ENCODE results near the gene PCGF3.

Gene PCGF3, protein sequence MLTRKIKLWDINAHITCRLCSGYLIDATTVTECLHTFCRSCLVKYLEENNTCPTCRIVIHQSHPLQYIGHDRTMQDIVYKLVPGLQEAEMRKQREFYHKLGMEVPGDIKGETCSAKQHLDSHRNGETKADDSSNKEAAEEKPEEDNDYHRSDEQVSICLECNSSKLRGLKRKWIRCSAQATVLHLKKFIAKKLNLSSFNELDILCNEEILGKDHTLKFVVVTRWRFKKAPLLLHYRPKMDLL

DNA sequence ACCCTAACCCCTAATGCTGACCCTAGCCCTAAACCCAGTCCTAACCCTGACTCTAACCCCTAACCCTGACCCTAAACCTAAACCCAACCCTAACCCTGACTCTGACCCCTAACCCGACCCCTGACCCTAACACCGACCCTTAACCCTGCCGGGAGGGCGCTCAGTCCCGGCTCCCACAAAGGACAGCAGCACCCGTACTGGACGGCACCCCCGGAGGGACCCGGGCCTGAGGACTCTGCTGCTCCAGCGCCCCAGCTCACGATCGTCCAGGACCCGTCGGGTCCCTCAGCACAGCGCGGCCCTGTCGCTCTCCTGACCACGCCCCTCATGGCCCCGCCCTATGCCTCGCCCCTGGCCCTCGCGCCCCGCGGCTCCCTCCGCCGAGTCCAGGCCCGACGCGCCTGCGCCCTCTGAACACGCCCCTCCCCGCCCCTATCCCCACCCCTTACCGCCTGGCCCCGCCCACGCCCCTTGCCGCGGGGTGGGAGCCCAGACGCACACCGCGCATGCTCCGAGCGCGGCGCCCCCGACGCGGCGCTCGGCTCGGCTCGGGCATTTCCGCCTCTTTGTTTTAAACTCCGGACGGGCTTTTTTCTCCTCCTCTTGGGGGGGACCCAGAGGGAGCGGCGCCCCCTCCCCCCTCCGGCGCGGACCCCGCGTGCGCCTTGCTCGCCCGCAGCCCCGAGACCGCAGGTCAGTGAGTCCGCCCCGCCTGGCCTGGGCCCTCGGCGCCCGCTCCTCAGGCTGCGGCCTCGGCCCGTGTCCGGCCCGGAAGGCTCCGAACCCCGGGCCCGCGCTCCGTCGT is at the start of gene PCGF3:
TSS of gene PCGF3 (plus strand) at position 555 of the 805 bp plus-strand sequence. CDS start 27,849 bp downstream, outside the sequence.
- DNase-seq (ENCODE audit: low read depth), result peak; percentile 95

DNA sequence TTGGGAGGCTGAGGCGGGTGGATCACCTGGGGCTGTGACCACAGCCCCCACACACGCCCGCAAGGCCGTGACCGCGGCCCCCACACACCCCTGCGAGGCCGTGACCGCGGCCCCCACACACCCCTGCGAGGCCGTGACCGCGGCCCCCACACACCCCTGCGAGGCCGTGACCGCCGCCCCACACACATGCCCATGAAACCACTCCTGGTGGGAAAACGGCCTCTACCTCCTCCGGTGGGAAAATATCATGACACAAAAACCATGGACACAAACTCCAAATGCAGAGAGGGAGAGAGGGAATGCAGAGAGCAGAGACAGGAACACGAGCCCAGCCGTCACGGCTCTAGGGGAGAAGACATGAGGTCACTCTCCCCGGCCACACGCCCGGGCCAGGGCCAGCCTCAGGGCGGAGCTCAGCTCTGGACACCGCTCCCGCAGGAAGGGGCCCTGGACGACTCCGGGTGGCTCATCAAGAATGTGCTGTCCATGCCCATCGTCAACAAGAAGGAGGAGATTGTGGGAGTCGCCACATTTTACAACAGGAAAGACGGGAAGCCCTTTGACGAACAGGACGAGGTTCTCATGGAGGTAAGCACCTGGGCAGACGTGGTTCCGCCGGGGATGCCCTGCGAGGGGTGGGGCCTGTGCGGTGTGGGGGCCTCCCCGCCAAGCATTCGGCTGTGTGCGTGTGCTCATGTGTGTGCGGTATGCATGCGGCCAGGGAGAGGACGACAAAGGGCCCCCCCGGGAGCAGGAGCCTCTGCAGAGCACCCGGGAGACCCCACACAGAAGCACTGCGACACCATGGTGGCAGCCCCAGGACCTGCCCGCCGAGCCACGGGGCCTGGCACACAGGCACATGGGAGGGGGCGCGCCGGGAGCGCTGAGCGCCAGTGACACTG is 48.9 kb upstream of the PCGF3 start:
- DNase-seq (ENCODE audit: low read depth), result no peak

DNA sequence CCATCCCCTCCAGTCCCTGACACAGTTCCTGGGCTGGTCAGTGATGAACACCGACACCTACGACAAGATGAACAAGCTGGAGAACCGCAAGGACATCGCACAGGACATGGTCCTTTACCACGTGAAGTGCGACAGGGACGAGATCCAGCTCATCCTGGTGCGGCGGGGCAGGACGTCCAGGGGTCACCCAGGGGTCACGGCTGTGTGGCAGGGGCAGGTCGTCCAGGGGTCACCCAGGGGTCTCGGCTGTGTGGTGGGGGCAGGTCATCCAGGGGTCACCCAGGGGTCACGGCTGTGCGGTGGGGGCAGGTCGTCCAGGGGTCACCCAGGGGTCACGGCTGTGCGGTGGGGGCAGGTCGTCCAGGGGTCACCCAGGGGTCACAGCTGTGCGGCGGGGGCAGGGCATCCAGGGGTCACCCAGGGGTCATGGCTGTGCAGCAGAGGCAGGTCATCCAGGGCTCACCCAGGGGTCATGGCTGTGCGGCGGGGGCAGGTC is 48.2 kb upstream of the PCGF3 start:
- DNase-seq (ENCODE audit: low read depth), result no peak

DNA sequence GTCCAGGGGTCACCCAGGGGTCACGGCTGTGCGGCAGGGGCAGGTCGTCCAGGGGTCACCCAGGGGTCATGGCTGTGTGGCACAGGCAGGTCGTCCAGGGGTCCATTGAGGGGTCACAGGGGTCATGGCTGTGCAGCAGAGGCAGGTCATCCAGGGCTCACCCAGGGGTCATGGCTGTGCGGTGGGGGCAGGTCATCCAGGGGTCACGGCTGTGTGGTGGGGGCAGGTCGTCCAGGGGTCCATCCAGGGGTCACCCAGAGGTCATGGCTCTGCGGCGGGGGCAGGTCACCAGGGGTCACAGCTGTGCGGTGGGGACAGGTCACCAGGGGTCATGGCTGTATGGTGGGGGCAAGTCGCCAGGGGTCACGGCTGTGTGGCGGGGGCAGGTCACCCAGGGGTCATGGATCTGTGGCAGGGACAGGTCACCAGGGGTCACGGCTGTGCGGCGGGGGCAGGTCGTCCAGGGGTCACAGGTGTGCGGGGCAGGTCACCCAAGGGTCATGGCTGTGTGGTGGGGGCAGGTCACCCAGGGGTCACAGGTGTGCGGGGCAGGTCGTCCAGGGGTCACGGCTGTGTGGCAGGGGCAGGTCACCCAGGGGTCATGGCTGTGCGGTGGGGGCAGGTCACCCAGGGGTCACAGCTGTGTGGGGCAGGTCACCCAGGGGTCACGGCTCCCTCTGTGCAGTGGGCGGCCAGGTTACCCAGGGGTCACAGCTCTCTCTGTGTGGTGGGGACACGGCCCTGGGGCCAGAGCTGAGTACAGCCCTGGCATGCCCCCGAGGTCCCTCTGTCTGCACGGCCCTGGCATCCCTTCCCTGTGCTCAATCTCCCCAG is 47.6 kb upstream of the PCGF3 start:
- DNase-seq (ENCODE audit: low read depth), result no peak

DNA sequence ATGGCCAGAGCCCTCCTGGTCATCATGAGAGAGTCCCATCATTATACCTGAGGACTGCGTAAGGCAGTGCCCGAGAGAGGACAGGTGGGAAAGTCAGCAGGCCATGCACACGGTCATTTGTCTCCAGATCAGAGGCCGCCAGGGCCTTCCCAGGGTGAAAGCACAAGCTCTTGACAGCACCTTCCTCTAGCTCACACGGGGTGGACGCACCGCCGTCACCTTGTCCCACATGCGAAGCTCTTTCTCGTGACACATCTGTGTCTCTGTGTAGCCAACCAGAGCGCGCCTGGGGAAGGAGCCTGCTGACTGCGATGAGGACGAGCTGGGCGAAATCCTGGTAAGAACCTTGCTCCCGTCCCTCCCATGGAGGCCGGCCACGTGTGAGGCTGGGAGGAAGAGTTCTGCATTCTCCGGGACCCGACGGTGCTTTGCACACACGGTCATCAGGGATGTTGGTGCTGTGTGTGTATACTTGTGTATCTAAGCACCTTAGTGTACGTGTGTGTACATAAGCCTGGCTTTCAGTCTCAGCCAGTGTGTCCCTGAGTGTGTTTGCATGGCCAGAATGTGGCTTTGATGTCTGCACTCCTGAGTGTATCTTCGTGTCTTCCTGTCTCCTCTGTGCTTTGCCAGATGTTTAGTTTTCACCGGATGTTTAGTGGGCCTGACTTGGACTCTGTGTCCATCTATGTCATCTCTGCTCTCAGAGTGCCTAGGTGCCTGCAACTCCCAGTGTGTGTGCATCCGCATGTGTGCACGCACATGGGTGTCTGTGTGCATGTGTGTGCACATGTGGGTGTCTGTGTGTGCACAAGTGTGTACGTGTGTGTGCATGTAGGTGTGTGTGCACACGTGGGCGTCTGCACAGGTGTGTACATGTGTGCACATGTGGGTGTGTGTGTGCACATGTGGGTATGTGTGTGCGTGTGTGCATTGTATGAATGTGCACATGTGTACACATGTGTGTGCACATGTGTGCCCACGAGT is 46.7 kb upstream of the PCGF3 start:
- DNase-seq (ENCODE audit: low read depth), result no peak

DNA sequence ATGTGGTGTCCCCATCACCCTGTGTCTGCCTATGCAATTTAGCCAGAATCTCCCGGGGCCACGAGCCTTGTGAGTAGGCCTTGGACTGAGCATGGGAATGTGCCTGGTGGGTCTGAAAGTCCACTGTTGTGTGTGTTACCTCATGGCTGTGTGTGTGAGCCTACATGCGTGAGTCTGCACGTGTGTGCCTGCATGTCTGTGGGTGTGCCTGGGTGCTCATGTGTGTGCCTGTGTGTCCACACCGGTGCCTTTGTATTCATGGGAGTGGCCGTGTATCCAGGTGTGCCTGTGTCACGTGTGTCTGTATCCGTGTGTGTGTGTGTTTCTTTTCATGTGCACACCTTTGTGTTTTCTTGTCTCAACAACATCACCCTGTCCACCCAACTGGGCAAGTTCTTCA is 45.8 kb upstream of the PCGF3 start:
- no peak for DNase-seq (ENCODE audit: low read depth)

DNA sequence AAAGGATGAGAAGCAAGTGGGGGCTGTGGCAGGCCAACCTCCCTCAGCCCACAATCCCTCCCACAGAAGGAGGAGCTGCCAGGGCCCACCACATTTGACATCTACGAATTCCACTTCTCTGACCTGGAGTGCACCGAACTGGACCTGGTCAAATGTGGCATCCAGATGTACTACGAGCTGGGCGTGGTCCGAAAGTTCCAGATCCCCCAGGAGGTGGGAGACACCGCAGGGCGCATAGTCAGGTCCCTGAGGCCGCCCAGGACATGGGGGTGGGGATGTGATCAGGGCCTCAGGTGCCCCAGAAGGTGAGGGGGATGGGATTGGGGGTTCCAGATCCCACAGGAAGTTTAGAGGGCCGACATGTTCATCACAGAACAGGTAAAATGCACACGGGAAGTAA is 45.2 kb upstream of the PCGF3 start:
- DNase-seq (ENCODE audit: low read depth), result no peak

DNA sequence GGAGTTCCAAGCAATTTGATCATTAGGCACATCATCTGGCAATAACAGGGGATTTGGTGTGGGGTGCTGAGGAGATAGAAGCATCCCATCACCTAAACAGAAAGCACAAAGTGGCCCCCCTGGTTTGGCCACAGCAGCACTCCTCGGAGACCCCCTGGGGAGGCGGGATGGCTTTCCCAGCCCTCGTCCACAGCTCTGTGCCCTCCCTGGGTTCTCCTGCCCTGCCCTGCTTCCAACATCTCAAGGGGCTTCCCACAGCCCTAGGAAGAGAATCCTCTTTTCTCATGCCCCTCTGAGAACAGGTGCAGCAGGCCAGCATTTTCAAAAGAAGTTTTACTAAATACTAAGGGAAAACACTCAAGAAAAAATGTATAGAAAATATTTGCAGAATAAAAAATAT is 44.4 kb upstream of the PCGF3 start:
- no peak for DNase-seq (ENCODE audit: low read depth)

DNA sequence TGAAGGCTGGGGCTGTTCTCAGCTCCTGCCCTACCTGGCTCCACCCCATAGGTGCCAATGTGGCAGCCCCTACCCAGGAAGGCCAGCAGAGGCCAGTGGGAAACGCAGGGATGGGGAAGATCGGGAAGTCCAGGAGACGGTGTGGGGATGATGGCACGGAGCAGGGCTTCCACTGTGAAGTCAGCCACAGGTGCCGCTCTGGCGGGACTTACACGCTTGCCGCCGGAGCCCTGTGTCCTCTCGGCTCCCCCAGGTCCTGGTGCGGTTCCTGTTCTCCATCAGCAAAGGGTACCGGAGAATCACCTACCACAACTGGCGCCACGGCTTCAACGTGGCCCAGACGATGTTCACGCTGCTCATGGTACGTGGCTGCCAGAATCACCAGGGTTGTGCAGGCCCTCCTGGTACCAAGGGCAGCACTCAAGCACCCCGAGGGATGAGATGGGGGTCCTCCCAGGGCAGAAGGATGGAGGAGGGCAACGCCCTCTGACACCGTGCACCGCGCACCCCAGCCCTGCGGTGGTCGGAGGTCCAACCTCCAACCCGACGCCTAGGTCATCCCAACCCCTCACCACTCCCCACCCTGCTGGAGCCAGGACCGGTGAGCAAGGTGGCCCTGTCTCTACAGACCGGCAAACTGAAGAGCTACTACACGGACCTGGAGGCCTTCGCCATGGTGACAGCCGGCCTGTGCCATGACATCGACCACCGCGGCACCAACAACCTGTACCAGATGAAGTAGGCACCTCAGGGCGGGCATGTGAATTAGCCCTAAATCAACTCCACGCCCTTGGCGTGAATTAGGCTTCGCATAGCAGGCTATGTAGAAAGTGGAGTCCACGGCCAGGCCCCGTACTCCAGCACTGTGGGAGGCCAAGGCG is 43.5 kb upstream of the PCGF3 start:
- DNase-seq (ENCODE audit: low read depth), result no peak

DNA sequence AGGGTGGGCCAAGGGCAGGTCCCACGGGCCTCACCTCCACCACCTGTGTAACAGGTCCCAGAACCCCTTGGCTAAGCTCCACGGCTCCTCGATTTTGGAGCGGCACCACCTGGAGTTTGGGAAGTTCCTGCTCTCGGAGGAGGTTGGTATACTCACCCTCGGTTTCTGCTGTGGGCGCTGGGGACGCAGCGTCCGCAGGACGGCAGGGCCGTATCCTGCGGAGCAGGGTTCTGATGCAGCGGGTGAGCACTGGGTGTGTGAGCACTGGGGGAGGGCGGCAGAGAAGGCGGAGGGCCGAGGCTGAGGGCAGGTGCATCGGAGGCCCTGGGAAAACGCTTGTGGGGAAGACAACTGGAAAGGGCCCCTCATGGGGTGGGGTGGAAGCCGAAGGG is 42.6 kb upstream of the PCGF3 start:
- DNase-seq (ENCODE audit: low read depth), result no peak

DNA sequence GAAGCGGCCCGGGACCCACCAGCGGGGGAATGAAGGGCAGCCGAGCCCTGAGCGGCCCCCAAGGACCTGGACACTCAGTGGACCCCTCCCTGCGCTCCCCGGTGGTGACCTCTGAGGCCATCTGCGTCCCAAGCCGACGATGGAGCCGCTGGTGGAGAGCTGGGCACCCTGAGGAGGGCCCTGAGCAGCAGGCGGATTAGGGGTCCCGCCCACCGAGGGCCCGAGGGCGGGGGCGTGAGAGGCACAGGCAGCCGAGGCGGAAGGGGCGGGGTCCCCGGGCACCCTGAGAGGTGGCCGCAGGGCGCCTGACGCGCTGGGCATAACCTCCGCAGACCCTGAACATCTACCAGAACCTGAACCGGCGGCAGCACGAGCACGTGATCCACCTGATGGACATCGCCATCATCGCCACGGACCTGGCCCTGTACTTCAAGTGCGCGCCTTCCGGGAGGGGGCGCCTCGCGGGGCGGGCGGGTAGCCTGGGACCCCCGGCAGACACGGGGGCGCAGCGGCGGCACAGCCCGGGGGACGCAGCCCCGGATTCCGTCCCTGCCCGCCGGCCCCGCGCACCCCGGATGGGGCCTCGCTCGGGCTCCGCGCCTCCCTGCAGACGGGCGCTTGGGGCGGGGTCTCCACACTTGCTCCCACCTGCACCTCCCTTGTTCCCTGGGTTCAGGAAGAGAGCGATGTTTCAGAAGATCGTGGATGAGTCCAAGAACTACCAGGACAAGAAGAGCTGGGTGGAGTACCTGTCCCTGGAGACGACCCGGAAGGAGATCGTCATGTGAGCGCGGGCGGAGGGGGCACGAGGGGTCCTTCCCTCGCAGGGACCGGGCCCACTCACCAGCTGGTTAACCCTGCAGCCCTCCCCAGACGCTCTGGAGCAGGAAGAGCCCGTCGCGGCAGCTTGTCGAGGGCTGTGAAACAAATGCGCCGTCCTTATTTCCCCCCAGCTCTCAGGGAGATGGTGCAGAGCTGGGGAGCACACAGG is 41.9 kb upstream of the PCGF3 start:
- no peak for DNase-seq (ENCODE audit: low read depth)

DNA sequence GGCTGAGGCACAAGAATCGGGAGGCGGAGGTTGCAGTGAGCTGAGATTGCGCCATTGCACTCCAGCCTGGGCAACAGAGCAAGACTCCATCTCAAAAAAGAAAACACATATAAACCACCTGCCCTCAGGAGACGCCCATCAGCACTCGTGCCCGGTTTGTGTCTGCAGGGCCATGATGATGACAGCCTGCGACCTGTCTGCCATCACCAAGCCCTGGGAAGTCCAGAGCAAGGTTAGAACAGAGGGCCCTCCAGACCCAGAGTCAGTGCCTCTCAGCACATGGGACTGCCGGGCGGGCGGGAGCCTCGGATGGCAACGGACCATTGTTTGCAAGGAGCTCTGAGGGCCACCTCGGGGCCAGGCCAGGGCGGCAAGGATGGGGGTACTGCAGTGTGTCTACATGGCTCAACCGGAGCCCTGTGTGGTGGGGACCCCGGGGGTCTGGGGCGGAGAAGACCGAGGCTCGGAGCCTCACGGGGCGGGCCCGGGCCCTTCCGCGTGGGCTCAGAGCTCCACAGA is 40.9 kb upstream of the PCGF3 start:
- DNase-seq (ENCODE audit: low read depth), result no peak

DNA sequence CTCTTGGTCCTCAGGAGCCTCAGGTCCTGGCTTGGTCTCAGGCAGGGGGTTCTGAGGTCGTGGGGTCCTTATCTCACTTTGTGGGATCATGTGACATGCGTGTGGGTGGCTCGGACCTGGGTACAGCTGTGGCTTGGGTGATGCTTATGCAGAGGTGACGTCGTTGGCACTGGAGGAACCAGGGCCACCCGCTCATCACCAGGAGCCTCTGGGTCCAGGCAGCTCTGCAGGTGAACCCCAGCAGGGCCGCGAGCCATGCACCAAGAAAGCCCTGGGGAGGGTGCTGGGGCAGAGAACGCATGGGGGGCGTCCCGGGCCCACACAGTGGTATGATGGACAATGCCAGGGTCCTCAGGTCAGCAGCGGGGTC is 40.3 kb upstream of the PCGF3 start:
- DNase-seq (ENCODE audit: low read depth), result no peak

DNA sequence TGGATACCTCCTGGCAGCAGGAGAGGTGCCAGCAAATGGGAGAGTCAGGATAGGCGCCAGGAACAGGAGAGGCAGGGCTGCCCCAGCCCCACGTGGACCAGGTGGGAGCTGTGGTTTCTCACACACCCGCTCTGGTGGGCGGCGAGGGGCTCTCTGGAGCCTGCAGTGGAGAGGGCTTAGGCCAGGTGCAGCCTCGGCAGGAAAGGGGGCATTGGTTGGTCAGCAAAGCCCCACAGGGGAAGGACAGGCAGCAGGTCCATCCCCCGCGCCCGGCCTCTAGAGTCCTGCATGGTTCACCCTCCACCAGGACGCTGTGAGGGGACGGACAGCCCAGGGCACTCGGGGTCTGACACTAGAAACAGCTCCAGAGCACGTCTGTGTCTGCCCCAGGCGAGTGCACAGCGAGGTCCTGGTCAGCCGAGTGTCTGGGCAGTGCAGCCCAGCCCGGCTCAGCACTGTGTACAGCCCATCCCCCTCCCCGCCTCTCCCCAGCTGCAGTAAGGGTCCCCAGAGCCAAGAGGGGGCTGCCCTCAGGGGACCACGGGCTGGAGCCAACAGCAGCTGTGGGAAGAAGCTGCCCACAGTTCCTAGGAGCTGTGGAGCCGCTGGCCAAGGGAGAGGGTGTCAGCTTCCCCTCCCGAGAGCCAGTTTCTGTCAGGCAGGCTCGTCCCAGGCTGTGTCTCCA is 39.7 kb upstream of the PCGF3 start:
- DNase-seq (ENCODE audit: low read depth), result no peak

DNA sequence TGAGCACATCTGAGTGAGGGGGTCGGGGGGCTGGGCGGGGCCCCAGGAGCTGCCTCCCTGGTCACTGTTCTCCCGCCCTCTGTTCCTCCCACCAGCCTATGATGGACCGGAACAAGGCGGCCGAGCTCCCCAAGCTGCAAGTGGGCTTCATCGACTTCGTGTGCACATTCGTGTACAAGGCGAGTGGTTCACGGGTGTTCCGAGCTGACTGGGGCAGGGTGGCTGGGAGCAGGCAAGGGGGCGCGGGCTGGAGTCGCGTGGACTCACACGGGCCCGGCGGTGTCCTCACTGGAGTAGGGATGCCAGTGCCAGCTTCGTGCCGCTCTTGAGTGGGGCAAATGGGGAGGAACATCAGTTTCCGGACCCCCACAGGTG is 39.2 kb upstream of the PCGF3 start:
- DNase-seq (ENCODE audit: low read depth), result no peak

DNA sequence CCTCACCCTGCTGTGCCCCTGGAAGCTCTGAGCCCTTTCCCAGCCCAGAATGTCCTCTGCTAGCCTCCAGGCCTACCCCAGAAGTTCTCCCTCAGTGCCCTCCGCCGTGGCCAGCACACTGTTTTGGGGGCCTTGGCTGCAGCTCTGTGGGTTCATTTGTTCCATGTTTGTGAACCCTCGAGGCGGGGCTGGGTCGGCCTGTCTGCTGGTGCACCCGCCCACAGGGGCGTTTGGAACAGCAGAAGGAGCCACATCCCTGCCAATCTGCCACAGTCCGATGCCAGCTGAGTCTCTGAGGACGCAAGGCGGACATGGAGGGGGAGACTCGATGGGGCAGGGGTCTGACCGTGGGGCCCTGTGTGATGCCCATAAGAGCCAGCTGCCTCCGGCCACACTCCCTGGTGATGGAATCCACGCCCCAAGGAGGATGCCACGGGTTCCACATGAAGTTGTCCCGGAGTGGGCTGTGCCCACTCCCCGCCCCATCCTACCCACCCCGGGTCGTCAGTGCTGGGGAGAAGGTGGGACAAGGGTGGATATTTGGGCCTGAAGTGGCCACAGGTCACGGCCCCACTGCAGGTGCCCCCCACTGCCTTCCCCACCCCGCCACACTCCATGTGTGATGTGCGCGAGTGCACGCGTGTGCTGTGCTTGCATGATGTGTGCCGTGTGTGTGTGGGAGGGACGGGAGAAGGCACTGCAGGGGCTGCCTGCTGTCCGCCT is 38.6 kb upstream of the PCGF3 start:
- DNase-seq (ENCODE audit: low read depth), result no peak

DNA sequence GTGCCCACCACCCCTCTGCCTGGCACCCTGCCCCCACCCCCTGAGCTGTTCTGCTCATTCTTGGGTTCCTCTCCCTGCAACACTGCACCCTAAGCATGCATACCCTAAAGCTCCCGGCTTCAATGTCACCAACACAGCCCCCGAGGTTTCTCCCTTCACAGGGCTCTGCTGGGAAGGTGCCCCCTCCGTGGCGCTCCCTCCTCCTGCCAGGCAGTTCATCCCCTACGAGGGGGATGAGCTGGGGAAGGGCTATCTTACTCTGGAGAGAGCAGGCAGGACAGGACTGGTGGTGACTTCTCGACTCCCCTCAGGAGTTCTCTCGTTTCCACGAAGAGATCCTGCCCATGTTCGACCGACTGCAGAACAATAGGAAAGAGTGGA is 38.1 kb upstream of the PCGF3 start:
- no peak for DNase-seq (ENCODE audit: low read depth)
